SH-SY5Y (cell line): Measurements from ENCODE around the gene OBSCN.

ENCODE experiments used
- GATA2 ChIP-seq: IDR thresholded peaks from 2 replicates; pipeline ENCODE4 v1.6.1; 2011; ENCODE audit warnings: mild to moderate bottlenecking, low read depth, low read length
- GATA3 ChIP-seq: IDR thresholded peaks from 2 replicates; pipeline ENCODE4 v1.6.1; 2011; ENCODE audit warnings: low read depth, mild to moderate bottlenecking, low read length, moderate library complexity

DNA sequence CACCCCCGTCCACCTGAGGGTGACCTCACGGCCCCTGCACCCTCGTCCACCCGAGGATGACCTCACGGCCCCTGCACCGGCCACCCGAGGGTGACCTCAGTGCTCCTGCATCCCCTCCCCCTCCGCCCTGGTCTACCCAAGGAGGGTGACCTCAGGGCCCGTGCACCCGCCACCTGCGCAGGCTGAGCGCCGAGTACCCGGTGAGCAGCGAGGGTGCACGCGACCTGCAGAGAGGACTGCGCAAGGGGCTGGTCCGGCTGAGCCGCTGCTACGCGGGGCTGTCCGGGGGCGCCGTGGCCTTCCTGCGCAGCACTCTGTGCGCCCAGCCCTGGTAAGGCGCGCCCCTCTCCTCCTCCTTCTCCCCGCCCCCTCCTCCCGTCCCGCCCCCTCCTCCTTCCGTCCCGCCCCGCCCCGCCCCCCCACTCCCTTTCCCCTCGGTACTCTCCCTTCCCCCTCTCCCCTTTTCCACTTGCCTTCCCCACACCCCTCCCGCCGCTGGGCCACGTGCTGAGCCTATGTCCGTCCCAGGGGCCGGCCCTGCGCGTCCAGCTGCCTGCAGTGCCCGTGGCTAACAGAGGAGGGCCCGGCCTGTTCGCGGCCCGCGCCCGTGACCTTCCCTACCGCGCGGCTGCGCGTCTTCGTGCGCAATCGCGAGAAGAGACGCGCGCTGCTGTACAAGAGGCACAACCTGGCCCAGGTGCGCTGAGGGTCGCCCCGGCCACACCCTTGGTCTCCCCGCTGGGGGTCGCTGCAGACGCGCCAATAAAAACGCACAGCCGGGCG is 170.4 kb downstream of the OBSCN start:
- TF ChIP-seq GATA3 (no peak), GATA2 (no peak)
